K562 (cell line): Measurements from ENCODE around the gene DNMT3A. TPM values are rescaled to one million over a fixed set of nuclear protein-coding genes. Genes with fewer than 3 reads are reported as not detected.

ENCODE experiments used
- ATAC-seq: fragments of 200-7000 bp; cut with Tn5 transposase; 3 replicates; pipeline ENCODE4 v1.9.1; 2020; ENCODE audit warnings: moderate library complexity
- BruUV-seq: library from RNA; stranded (reverse); fragments of 400-500 nt; replicated peaks from 2 replicates; lab custom pipeline; 2021; lab: Mats Ljungman, UMichigan
- CTCF ChIA-PET: fragments of 300-600 bp; formaldehyde crosslinking; extraction: SDS; loops from one replicate; lab custom pipeline; 2021; ENCODE audit warnings: low intra/inter-chr PET ratio; lab: Yijun Ruan, JAX
- POLR2A ChIA-PET: fragments of 300-600, 350-650 bp; sonication (Branson Sonifier 250); formaldehyde crosslinking; extraction: SDS; loops from one replicate; lab custom pipeline; 2021; ENCODE audit warnings: antibody characterized with exemption, inconsistent platforms; lab: Yijun Ruan, JAX
- DNase-seq, 4 experiments: peaks; one replicate each; pipeline versions ENCODE4 v3.0.0 to v3.0.0-alpha.2; 2011 to 2018; ENCODE audit warnings: low spot score in 3 of 4, mixed read lengths in 3 of 4; ENCODE audit errors: extremely low read depth in 1 of 4
- FAIRE-seq: peaks from 2 replicates; lab custom pipeline; 2011; peaks lifted over from hg19 to GRCh38; lab: Jason Lieb, UNC
- H2AFZ ChIP-seq: 2 replicates; pipeline ENCODE4 v1.6.0; 2011; ENCODE audit warnings: low read depth, low read length, control low read depth, inconsistent platforms
- H3K27ac ChIP-seq: fragments of 200-600 bp; 3 replicates; pipeline ENCODE4 v1.8.0; 2011; ENCODE audit warnings: low read depth, mild to moderate bottlenecking, control low read depth, inconsistent platforms, low read length, moderate library complexity, mixed read lengths; ENCODE audit errors: extremely low read depth
- H3K27me3 ChIP-seq, 2 experiments: fragments of 300-600 bp in 1 of 2; 2 replicates in 1 of 2; 3 replicates in 1 of 2; pipeline versions ENCODE4 v1.6.0 to v1.8.0; 2011; ENCODE audit warnings: inconsistent platforms in 2 of 2, low read length in 2 of 2, mild to moderate bottlenecking in 1 of 2, mixed read lengths in 1 of 2, moderate library complexity in 1 of 2; ENCODE audit not compliant: control insufficient read depth in 2 of 2, insufficient read depth in 2 of 2
- H3K36me3 ChIP-seq: fragments of 300-600 bp; 3 replicates; pipeline ENCODE4 v1.8.0; 2011; ENCODE audit warnings: mild to moderate bottlenecking, low read length, inconsistent platforms; ENCODE audit not compliant: control insufficient read depth, insufficient read depth
- H3K4me1 ChIP-seq, 2 experiments: fragments of 200-600 bp in 1 of 2; replicated peaks in 1 of 2; 2 replicates in 1 of 2; 3 replicates in 1 of 2; pipeline versions ENCODE4 v1.5.1 to v1.8.0; 2011; ENCODE audit warnings: inconsistent platforms in 2 of 2, low read length in 2 of 2, mild to moderate bottlenecking in 1 of 2, mixed read lengths in 1 of 2, moderate library complexity in 1 of 2; ENCODE audit not compliant: control insufficient read depth in 2 of 2, insufficient read depth in 2 of 2
- H3K4me2 ChIP-seq: 2 replicates; pipeline ENCODE4 v1.6.1; 2011; ENCODE audit warnings: low read length, control low read depth, inconsistent platforms, mixed read lengths; ENCODE audit not compliant: insufficient read depth
- H3K4me3 ChIP-seq: fragments of 200-600 bp; sonication (generic), shearing (Covaris generic); 2 replicates; pipeline ENCODE4 v1.5.1; 2016; ENCODE audit warnings: control low read depth, inconsistent platforms
- H3K79me2 ChIP-seq: fragments of 200-600 bp; 3 replicates; pipeline ENCODE4 v1.8.0; 2011; ENCODE audit warnings: low read length, inconsistent platforms; ENCODE audit not compliant: control insufficient read depth, insufficient read depth
- H3K9ac ChIP-seq, 2 experiments: 2 replicates each; pipeline versions ENCODE4 v1.6.0 to v1.6.1; 2011; ENCODE audit warnings: low read depth in 2 of 2, low read length in 2 of 2, control low read depth in 1 of 2, inconsistent platforms in 1 of 2, mild to moderate bottlenecking in 1 of 2, mixed read lengths in 1 of 2; ENCODE audit not compliant: insufficient read depth in 1 of 2
- H3K9me1 ChIP-seq: one replicate; pipeline ENCODE4 v1.6.0; 2011; ENCODE audit warnings: inconsistent platforms, mild to moderate bottlenecking, low read length, moderate library complexity; ENCODE audit not compliant: control insufficient read depth, insufficient read depth
- H3K9me3 ChIP-seq: replicated peaks from 2 replicates; pipeline ENCODE4 v1.5.1; 2011; ENCODE audit warnings: low read depth, low read length, inconsistent platforms; ENCODE audit not compliant: control insufficient read depth, insufficient read depth
- H4K20me1 ChIP-seq: replicated peaks from 2 replicates; pipeline ENCODE4 v1.6.1; 2011; ENCODE audit warnings: low read length, inconsistent platforms, mixed read lengths; ENCODE audit not compliant: control insufficient read depth, insufficient read depth
- CREBBP ChIP-seq: IDR thresholded peaks from one replicate; pipeline ENCODE4 v1.6.1; 2012; ENCODE audit warnings: low read depth, mild to moderate bottlenecking, control low read depth, inconsistent platforms, low read length
- EGR1 ChIP-seq: fragments of 450-650 bp; conservative IDR thresholded peaks from 2 replicates; pipeline ENCODE4 v1.6.1; 2017; ENCODE audit warnings: mild to moderate bottlenecking
- LCOR ChIP-seq: sonication (generic); formaldehyde crosslinking; IDR thresholded peaks from 2 replicates; pipeline ENCODE4 v1.8.0; 2022; ENCODE audit warnings: mild to moderate bottlenecking, missing genetic modification reagents
- MEF2D ChIP-seq: conservative IDR thresholded peaks from 2 replicates; pipeline ENCODE4 v1.6.1; 2016; ENCODE audit warnings: low read depth, missing genetic modification characterization, missing compliant biosample characterization
- NR2F6 ChIP-seq: fragments of 450-650 bp; formaldehyde crosslinking; IDR thresholded peaks from 2 replicates; pipeline ENCODE4 v1.4.0; 2020; ENCODE audit warnings: mild to moderate bottlenecking
- PPARD ChIP-seq: fragments of 250-450 bp; sonication (Bioruptor Pico); IDR thresholded peaks from 2 replicates; pipeline ENCODE4 v1.8.0; 2022; ENCODE audit warnings: inconsistent platforms, mild to moderate bottlenecking, moderate library complexity
- SMAD2 ChIP-seq: fragments of 150-350 bp; IDR thresholded peaks from 2 replicates; pipeline ENCODE4 v1.6.1; 2014; ENCODE audit warnings: low read depth, mild to moderate bottlenecking, low read length
- STAT5B ChIP-seq: fragments of 250-450 bp; sonication (Bioruptor Pico); IDR thresholded peaks from 2 replicates; pipeline ENCODE4 v1.8.0; 2021; ENCODE audit warnings: mild to moderate bottlenecking, inconsistent platforms
- ZFP30 ChIP-seq: fragments of 250-450 bp; sonication (Bioruptor Pico); IDR thresholded peaks from 2 replicates; pipeline ENCODE4 v1.8.0; 2022; ENCODE audit warnings: moderate library complexity, mild to moderate bottlenecking, inconsistent platforms, borderline replicate concordance
- ZNF282 ChIP-seq: sonication (generic); formaldehyde crosslinking; IDR thresholded peaks from 2 replicates; pipeline ENCODE4 v1.8.1; 2023; ENCODE audit warnings: missing genetic modification reagents
- ZNF589 ChIP-seq: fragments of 200-800 bp; sonication (Bioruptor generic); IDR thresholded peaks from 2 replicates; pipeline ENCODE4 v1.6.1; 2016; ENCODE audit warnings: low read depth, missing genetic modification characterization, missing compliant biosample characterization
- WGBS: fragments of 100-300 bp; shearing (Covaris generic); methylation state at CpG from one replicate; pipeline ENCODE4 v1.1.6; 2016; ENCODE audit warnings: low coverage, mixed read lengths; ENCODE audit not compliant: insufficient coverage; ENCODE audit errors: missing lambda C conversion rate; 5-methylcytosine and 5-hydroxymethylcytosine counted together
- in situ Hi-C: fragments of 300-500 bp; cut with MboI; formaldehyde crosslinking; loops from 4 replicates; pipeline ENCODE4 v1.15.0; 2018; ENCODE audit warnings: inconsistent platforms, mixed read lengths
- intact Hi-C: fragments of 100-400 bp; cut with micrococcal nuclease; formaldehyde crosslinking; loops from 2 replicates; pipeline ENCODE4 v1.14.2; 2022
- polyA plus RNA-seq, 8 experiments: library from polyadenylated mRNA; depleted of rRNA in 4 of 8; stranded (reverse) in 5 of 8; unstranded in 3 of 8; fragments of >200 nt; fragmentation: Nextera tagmentation in 2 of 8; fragmentation: Illumina TruSeq in 1 of 8; extraction: Ambion mirVana in 2 of 8; extraction: Trizol in 1 of 8; gene quantifications; 2 replicates each; pipeline versions ENCODE4 v1.2.1 to v1.2.3, GENCODE V29; 2011 to 2014; ENCODE audit warnings: inconsistent platforms in 1 of 8, missing spikeins in 1 of 8
- total RNA-seq, 7 experiments: library from RNA; depleted of rRNA in 6 of 7; stranded (reverse); fragments of >200 nt in 6 of 7; fragmentation: Illumina TruSeq in 2 of 7; extraction: Trizol in 2 of 7; gene quantifications; 2 replicates each; pipeline versions ENCODE4 v1.2.1 to v1.2.3, GENCODE V29; 2011 to 2021; ENCODE audit warnings: low replicate concordance in 1 of 7
- TF ChIP-seq, protein P1 (sequence below): IDR thresholded peaks from 2 replicates; pipeline ENCODE4 v1.6.1; 2011; ENCODE audit warnings: borderline replicate concordance, low read depth, mild to moderate bottlenecking, moderate library complexity, low read length; ENCODE audit not compliant: insufficient read depth, poor library complexity, severe bottlenecking
- TF ChIP-seq, protein P2 (sequence below), 3 experiments: fragments of 200-800 bp in 1 of 3; sonication (Bioruptor generic) in 1 of 3; sonication (generic) in 1 of 3; formaldehyde crosslinking in 1 of 3; IDR thresholded peaks; 2 replicates each; pipeline versions ENCODE4 v1.6.1 to v1.8.0; 2016 to 2022; ENCODE audit warnings: mild to moderate bottlenecking in 2 of 3, missing compliant biosample characterization in 2 of 3, missing genetic modification characterization in 2 of 3, missing genetic modification reagents in 1 of 3
- TF ChIP-seq, protein P3 (sequence below): fragments of 450-650 bp; IDR thresholded peaks from 2 replicates; pipeline ENCODE4 v1.7.0; 2016; ENCODE audit warnings: borderline replicate concordance

Gene DNMT3A
- total and polyA plus RNA-seq, 9 of the 15 experiments (the other 6 are each of a cell fraction or from before 2014, with no cell fraction given): 3.0 to 16.0 (median 6.1) TPM

DNA sequence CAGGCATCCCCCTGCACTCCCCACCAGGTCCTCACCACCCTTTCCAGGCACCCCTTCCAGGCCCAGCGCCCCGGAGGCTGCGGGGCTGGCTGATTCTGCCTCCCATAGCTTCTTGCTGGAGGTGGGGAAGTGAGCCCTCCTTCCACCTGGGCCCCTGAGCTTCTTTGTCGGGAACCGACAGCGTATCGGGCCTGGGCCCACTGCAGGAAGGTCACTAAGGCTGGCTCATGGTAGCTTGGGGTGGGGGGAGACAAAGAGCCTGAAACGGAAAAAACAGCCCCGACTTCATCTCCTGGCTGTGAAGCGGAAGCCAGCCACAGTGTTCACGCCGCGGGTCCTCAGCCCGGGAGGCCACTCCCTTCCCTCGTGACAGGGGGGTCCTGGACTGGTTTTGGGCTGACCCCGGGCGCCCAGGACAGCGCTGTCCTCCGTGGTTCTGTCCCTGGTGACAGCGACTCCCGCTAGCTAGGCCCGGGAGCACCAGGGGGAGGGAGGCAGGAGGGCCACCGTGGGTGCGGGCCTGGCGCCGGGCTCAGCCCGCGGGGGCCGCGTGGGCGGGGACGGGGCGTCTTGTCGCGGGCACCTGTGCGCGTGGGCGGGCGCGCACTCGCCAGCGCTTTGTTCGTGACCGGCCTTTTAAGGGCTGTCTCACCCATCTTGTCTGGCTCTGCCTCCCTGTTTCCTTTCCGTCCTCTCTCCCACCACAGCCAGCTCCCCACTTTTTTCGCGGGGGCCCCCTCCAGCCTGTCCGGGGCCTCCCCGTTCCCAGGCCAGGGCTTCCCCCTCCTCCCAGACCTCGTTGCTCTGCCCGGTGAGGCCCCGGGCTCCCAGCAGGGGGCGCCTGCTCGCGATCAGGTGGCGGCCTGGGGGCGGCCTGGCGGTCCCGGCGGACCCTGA is 64.9 kb downstream of the DNMT3A start (continued):
- TF ChIP-seq, protein P1, sequence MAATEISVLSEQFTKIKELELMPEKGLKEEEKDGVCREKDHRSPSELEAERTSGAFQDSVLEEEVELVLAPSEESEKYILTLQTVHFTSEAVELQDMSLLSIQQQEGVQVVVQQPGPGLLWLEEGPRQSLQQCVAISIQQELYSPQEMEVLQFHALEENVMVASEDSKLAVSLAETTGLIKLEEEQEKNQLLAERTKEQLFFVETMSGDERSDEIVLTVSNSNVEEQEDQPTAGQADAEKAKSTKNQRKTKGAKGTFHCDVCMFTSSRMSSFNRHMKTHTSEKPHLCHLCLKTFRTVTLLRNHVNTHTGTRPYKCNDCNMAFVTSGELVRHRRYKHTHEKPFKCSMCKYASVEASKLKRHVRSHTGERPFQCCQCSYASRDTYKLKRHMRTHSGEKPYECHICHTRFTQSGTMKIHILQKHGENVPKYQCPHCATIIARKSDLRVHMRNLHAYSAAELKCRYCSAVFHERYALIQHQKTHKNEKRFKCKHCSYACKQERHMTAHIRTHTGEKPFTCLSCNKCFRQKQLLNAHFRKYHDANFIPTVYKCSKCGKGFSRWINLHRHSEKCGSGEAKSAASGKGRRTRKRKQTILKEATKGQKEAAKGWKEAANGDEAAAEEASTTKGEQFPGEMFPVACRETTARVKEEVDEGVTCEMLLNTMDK: peak; percentile 82
- TF ChIP-seq MEF2D (tag) (no peak), ZNF282 (CRISPR knock-in tag) (no peak), EGR1 (peak; percentile 45; the same call in 1 of the 2 replicates), CREBBP (no peak), LCOR (CRISPR knock-in tag) (no peak)

DNA sequence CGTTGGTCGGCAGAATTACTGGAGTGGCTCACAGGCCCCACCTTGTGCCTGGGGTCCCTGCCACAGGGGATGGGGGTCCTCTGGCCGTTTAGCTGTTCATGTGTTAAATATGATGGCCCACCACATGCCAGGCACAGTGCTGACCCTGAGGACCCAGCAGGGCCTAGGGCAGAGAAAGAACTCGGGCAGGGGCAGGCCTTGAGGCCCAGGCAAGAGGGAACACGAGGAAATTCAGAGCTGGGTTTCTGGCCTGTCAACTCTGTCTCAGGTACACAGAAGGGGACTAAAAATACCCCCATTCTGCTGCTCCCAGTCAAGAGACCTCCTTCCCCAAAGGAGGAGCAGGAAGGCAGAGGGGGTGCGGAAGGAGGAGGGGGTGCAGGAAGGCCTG is 66.2 kb downstream of the DNMT3A start:
- in situ Hi-C loops (no loop called here), intact Hi-C loops (no loop called here)
- Histone ChIP-seq H3K9ac (no peak overlapping the region), H3K4me3 (no peak overlapping the region), H3K9me1 (no peaks in the 10 kb centered on the region), H3K4me2 (no peak overlapping the region), H3K27me3 (no peaks in the 10 kb centered on the region; a peak in 2 of 5 replicates), H3K36me3 (no peaks in the 10 kb centered on the region), H3K27ac (no peak overlapping the region), H3K4me1 (peaks cover 0 to 17% of the 10 kb centered on the region in 2 experiments; a peak in 2 of 5 replicates), H2AFZ (no peak overlapping the region), H3K79me2 (no peaks in the 10 kb centered on the region), H4K20me1 (no peaks in the 10 kb centered on the region), H3K9me3 (no peaks in the 10 kb centered on the region)
- ATAC-seq (no peak), FAIRE-seq (no peak), DNase-seq (no peak)
- WGBS: 55% methylated on average over 6 of the region's 6 CpGs
- ChIA-PET CTCF (no interaction called here), POLR2A (no interaction called here)
- no TSS peak for BruUV-seq
- TF ChIP-seq STAT5B (CRISPR knock-in tag) (no peak), NR2F6 (CRISPR knock-in tag) (no peak), PPARD (CRISPR knock-in tag) (no peak), ZFP30 (CRISPR knock-in tag) (no peak), SMAD2 (no peak), ZNF589 (CRISPR knock-in tag) (no peak)
- TF ChIP-seq, protein P2, sequence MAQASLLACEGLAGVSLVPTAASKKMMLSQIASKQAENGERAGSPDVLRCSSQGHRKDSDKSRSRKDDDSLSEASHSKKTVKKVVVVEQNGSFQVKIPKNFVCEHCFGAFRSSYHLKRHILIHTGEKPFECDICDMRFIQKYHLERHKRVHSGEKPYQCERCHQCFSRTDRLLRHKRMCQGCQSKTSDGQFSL (CRISPR knock-in tag; IDR thresholded peaks at IDR 0.05): no peak
- TF ChIP-seq, protein P2 (tag; IDR thresholded peaks at IDR 0.05): no peak
- TF ChIP-seq, protein P3, sequence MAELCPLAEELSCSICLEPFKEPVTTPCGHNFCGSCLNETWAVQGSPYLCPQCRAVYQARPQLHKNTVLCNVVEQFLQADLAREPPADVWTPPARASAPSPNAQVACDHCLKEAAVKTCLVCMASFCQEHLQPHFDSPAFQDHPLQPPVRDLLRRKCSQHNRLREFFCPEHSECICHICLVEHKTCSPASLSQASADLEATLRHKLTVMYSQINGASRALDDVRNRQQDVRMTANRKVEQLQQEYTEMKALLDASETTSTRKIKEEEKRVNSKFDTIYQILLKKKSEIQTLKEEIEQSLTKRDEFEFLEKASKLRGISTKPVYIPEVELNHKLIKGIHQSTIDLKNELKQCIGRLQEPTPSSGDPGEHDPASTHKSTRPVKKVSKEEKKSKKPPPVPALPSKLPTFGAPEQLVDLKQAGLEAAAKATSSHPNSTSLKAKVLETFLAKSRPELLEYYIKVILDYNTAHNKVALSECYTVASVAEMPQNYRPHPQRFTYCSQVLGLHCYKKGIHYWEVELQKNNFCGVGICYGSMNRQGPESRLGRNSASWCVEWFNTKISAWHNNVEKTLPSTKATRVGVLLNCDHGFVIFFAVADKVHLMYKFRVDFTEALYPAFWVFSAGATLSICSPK: no peak
